ENCODE measurements around the gene NUFIP1.

GRCh38 chr13:44961997-44962396 lies 27.3 kb downstream of the NUFIP1 start:
- TF ChIP-seq CTCF (IDR thresholded peaks at IDR 0.05; ENCODE audit: low read length) (no peak), EZH2phosphoT487 (IDR thresholded peaks at IDR 0.05; ENCODE audit: low read length) (no peak), EZH2 (optimal IDR thresholded peaks at IDR 0.05; ENCODE audit: low read depth, low read length) (no peak)
